ENCODE measurements around the gene CXCL16. TPM values are rescaled to one million over a fixed set of nuclear protein-coding genes. Genes with fewer than 3 reads are reported as not detected.

CXCL16 gene
- total and polyA plus RNA-seq, 2 of the 13 experiments (the other 11 are each of a cell fraction or from before 2014, with no cell fraction given): 9.4 to 101 TPM

DNA sequence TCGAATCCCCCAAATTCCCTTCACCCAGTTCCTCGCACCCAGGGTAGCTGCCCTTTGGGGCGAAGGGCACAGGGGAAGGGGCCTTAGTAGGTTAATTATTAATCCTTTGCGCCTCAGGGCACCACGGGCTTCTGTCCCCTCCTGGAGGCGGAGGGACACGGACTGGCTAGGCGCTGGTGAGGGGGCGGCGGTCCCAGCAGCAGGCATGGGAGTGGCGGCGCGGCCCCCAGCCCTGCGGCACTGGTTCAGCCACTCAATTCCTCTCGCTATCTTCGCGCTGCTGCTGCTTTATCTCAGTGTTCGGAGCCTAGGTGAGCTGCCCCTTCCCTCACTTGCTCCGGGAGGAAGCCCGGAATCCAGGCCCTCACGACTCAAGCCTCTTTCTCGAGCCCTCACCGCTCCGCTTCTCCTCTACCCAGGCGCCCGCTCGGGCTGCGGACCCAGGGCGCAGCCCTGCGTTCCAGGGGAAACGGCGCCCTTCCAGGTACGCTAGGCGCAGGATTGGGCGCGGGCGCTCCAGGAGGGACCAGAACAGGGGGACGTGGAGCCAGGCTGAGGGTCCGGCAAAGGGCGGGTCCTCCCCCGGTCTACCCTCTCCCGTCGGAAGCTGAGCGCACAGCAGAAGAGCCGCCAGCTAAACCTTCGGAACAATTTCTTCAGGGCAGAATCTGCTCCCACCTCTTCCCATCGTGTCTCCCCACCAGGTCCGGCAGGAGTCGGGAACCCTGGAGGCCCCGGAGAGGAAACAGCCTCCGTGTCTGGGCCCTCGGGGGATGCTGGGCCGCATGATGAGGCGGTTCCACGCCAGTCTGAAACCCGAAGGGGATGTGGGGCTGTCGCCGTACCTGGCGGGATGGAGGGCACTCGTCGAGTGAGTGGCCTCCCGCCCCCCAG, 49.3 kb upstream of the CXCL16 start, which contains the start of gene GLTPD2 (continued):
- TF ChIP-seq, protein P1, sequence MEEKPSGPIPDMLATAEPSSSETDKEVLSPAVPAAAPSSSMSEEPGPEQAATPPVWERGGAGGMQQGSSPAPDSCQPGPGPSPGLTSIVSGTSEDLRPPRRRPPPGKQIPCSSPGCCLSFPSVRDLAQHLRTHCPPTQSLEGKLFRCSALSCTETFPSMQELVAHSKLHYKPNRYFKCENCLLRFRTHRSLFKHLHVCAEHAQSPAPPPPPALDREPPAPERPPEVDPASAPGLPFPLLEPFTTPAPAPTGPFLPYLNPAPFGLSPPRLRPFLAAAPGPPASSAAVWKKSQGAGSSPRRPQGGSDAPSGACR (CRISPR knock-in tag; IDR thresholded peaks at IDR 0.05): 0 out of 2 replicates have a peak, but pooled peaks have one; percentile 76
- TF ChIP-seq KLF15 (CRISPR knock-in tag; IDR thresholded peaks at IDR 0.05; ENCODE audit: borderline replicate concordance) (no peak; the same call in 1 of the 2 replicates), POLR2A (IDR thresholded peaks at IDR 0.05; ENCODE audit: insufficient read depth in 1 of 2, low read depth in 2 of 2, low read length in 2 of 2) (peak; percentile 81 to 98), KDM1A (CRISPR knock-in tag; IDR thresholded peaks at IDR 0.05) (no peak), RCOR2 (CRISPR knock-in tag; IDR thresholded peaks at IDR 0.05) (no peak), MYNN (CRISPR knock-in tag; IDR thresholded peaks at IDR 0.05; ENCODE audit: low read depth) (no peak), ZNF333 (CRISPR knock-in tag; IDR thresholded peaks at IDR 0.05; ENCODE audit: borderline replicate concordance) (no peak), ZC3H4 (CRISPR knock-in tag; IDR thresholded peaks at IDR 0.05; ENCODE audit: borderline replicate concordance) (no peak), GLI4 (CRISPR knock-in tag; IDR thresholded peaks at IDR 0.05; ENCODE audit: borderline replicate concordance) (no peak), SOX5 (CRISPR knock-in tag; IDR thresholded peaks at IDR 0.05; ENCODE audit: borderline replicate concordance) (peak; percentile 71), TCF7 (IDR thresholded peaks at IDR 0.05; ENCODE audit: low read depth) (no peak), GATA4 (IDR thresholded peaks at IDR 0.05; ENCODE audit: borderline replicate concordance, low read depth) (peak; percentile 38; the same call in 1 of the 2 replicates), SRSF9 (IDR thresholded peaks at IDR 0.05; ENCODE audit: borderline replicate concordance, insufficient read depth, low read depth, low read length, poor library complexity, severe bottlenecking) (no peak)
- TF ChIP-seq, protein P2, sequence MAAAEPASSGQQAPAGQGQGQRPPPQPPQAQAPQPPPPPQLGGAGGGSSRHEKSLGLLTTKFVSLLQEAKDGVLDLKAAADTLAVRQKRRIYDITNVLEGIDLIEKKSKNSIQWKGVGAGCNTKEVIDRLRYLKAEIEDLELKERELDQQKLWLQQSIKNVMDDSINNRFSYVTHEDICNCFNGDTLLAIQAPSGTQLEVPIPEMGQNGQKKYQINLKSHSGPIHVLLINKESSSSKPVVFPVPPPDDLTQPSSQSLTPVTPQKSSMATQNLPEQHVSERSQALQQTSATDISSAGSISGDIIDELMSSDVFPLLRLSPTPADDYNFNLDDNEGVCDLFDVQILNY (CRISPR knock-in tag; conservative IDR thresholded peaks at IDR 0.05): no peak
- TF ChIP-seq, protein P3, sequence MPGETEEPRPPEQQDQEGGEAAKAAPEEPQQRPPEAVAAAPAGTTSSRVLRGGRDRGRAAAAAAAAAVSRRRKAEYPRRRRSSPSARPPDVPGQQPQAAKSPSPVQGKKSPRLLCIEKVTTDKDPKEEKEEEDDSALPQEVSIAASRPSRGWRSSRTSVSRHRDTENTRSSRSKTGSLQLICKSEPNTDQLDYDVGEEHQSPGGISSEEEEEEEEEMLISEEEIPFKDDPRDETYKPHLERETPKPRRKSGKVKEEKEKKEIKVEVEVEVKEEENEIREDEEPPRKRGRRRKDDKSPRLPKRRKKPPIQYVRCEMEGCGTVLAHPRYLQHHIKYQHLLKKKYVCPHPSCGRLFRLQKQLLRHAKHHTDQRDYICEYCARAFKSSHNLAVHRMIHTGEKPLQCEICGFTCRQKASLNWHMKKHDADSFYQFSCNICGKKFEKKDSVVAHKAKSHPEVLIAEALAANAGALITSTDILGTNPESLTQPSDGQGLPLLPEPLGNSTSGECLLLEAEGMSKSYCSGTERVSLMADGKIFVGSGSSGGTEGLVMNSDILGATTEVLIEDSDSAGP (CRISPR knock-in tag; IDR thresholded peaks at IDR 0.05; ENCODE audit: borderline replicate concordance): no peak; the same call in 1 of the 2 replicates
- TF ChIP-seq, protein P4, sequence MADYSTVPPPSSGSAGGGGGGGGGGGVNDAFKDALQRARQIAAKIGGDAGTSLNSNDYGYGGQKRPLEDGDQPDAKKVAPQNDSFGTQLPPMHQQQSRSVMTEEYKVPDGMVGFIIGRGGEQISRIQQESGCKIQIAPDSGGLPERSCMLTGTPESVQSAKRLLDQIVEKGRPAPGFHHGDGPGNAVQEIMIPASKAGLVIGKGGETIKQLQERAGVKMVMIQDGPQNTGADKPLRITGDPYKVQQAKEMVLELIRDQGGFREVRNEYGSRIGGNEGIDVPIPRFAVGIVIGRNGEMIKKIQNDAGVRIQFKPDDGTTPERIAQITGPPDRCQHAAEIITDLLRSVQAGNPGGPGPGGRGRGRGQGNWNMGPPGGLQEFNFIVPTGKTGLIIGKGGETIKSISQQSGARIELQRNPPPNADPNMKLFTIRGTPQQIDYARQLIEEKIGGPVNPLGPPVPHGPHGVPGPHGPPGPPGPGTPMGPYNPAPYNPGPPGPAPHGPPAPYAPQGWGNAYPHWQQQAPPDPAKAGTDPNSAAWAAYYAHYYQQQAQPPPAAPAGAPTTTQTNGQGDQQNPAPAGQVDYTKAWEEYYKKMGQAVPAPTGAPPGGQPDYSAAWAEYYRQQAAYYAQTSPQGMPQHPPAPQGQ (CRISPR knock-in tag; IDR thresholded peaks at IDR 0.05; ENCODE audit: borderline replicate concordance): 0 out of 2 replicates have a peak, but pooled peaks have one; percentile 26
- TF ChIP-seq, protein P5, sequence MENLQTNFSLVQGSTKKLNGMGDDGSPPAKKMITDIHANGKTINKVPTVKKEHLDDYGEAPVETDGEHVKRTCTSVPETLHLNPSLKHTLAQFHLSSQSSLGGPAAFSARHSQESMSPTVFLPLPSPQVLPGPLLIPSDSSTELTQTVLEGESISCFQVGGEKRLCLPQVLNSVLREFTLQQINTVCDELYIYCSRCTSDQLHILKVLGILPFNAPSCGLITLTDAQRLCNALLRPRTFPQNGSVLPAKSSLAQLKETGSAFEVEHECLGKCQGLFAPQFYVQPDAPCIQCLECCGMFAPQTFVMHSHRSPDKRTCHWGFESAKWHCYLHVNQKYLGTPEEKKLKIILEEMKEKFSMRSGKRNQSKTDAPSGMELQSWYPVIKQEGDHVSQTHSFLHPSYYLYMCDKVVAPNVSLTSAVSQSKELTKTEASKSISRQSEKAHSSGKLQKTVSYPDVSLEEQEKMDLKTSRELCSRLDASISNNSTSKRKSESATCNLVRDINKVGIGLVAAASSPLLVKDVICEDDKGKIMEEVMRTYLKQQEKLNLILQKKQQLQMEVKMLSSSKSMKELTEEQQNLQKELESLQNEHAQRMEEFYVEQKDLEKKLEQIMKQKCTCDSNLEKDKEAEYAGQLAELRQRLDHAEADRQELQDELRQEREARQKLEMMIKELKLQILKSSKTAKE (CRISPR knock-in tag; IDR thresholded peaks at IDR 0.05; ENCODE audit: borderline replicate concordance): peak; percentile 40; the same call in 1 of the 2 replicates
- TF ChIP-seq, protein P6, sequence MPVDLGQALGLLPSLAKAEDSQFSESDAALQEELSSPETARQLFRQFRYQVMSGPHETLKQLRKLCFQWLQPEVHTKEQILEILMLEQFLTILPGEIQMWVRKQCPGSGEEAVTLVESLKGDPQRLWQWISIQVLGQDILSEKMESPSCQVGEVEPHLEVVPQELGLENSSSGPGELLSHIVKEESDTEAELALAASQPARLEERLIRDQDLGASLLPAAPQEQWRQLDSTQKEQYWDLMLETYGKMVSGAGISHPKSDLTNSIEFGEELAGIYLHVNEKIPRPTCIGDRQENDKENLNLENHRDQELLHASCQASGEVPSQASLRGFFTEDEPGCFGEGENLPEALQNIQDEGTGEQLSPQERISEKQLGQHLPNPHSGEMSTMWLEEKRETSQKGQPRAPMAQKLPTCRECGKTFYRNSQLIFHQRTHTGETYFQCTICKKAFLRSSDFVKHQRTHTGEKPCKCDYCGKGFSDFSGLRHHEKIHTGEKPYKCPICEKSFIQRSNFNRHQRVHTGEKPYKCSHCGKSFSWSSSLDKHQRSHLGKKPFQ (CRISPR knock-in tag; IDR thresholded peaks at IDR 0.05; ENCODE audit: insufficient replicate concordance): peak; percentile 45

All from HepG2 (cell line).